PC-9 (cell line): Measurements from ENCODE around the gene TRIM31. TPM values are rescaled to one million over a fixed set of nuclear protein-coding genes. Genes with fewer than 3 reads are reported as not detected.

ENCODE experiments used
- Bru-seq: library from RNA; stranded (reverse); fragments of 400-500 nt; gene quantifications from one replicate; lab custom pipeline; 2021; lab: Mats Ljungman, UMichigan
- BruChase-seq, 2 experiments: library from RNA; stranded (reverse); fragments of 400-500 nt; gene quantifications; one replicate each; lab custom pipeline; 2021; lab: Mats Ljungman, UMichigan
- BruUV-seq: library from RNA; stranded (reverse); fragments of 400-500 nt; replicated peaks from 2 replicates; lab custom pipeline; 2021; lab: Mats Ljungman, UMichigan
- CTCF ChIA-PET: fragments of 300-600 bp; sonication (Branson Sonifier 250); formaldehyde crosslinking; loops from one replicate; lab custom pipeline; 2022; ENCODE audit warnings: antibody characterized with exemption; lab: Charles Lee
- POLR2A ChIA-PET: fragments of 300-600 bp; sonication (Branson Sonifier 250); formaldehyde crosslinking; loops from one replicate; lab custom pipeline; 2022; ENCODE audit warnings: antibody characterized with exemption; ENCODE audit not compliant: unreplicated experiment; lab: Charles Lee
- DNase-seq, 2 experiments: peaks; one replicate each; pipeline versions ENCODE4 v3.0.0 to v3.0.0-alpha.2; 2015 to 2022; ENCODE audit warnings: mixed read lengths in 1 of 2
- H2AFZ ChIP-seq: fragments of 200-600 bp; sonication (generic); 2 replicates; pipeline ENCODE4 v1.8.1; 2017; ENCODE audit warnings: antibody characterized with exemption
- H3F3A ChIP-seq: fragments of 200-600 bp; sonication (generic); 2 replicates; pipeline ENCODE4 v1.8.1; 2017; ENCODE audit warnings: antibody characterized with exemption, mild to moderate bottlenecking, low read depth; ENCODE audit not compliant: insufficient read depth
- H3K27ac ChIP-seq: fragments of 200-600 bp; sonication (generic); 2 replicates; pipeline ENCODE4 v1.6.1; 2016; ENCODE audit warnings: mixed run types
- H3K27me3 ChIP-seq: fragments of 200-600 bp; sonication (generic); 2 replicates; pipeline ENCODE4 v1.6.1; 2016; ENCODE audit warnings: low read depth, mixed run types; ENCODE audit not compliant: insufficient read depth
- H3K36me3 ChIP-seq: fragments of 200-600 bp; sonication (generic); 2 replicates; pipeline ENCODE4 v1.6.1; 2016; ENCODE audit warnings: low read depth, mixed run types
- H3K4me1 ChIP-seq: fragments of 200-600 bp; sonication (generic); replicated peaks from 2 replicates; pipeline ENCODE4 v1.6.1; 2016; ENCODE audit warnings: mixed run types; ENCODE audit not compliant: insufficient read depth
- H3K4me2 ChIP-seq: fragments of 200-600 bp; sonication (generic); 2 replicates; pipeline ENCODE4 v1.6.1; 2017; ENCODE audit warnings: mixed run types
- H3K4me3 ChIP-seq: fragments of 200-600 bp; sonication (generic); 2 replicates; pipeline ENCODE4 v1.6.1; 2016; ENCODE audit warnings: mixed run types
- H3K79me2 ChIP-seq: fragments of 200-600 bp; sonication (generic); 2 replicates; pipeline ENCODE4 v1.6.1; 2017; ENCODE audit warnings: low read depth, mixed run types
- H3K9me2 ChIP-seq: fragments of 200-600 bp; sonication (generic); 2 replicates; pipeline ENCODE4 v1.8.1; 2017; ENCODE audit warnings: mild to moderate bottlenecking; ENCODE audit not compliant: insufficient read depth
- H3K9me3 ChIP-seq: fragments of 200-600 bp; sonication (generic); 2 replicates; pipeline ENCODE4 v1.8.1; 2016; ENCODE audit warnings: low read depth; ENCODE audit not compliant: insufficient read depth
- H4K20me1 ChIP-seq: fragments of 200-600 bp; sonication (generic); 2 replicates; pipeline ENCODE4 v1.8.1; 2017; ENCODE audit not compliant: insufficient read depth
- CTCF ChIP-seq: fragments of 200-600 bp; sonication (generic); conservative IDR thresholded peaks from 2 replicates; pipeline ENCODE4 v1.6.1; 2017; ENCODE audit warnings: mixed run types, antibody characterized with exemption, mild to moderate bottlenecking, moderate library complexity
- EZH2 ChIP-seq: fragments of 200-600 bp; sonication (generic); IDR thresholded peaks from 2 replicates; pipeline ENCODE4 v1.8.0; 2017; ENCODE audit warnings: antibody characterized with exemption, low read depth
- intact Hi-C: fragments of 100-400 bp; cut with micrococcal nuclease; formaldehyde crosslinking; loops from one replicate; pipeline ENCODE4 v1.10.0; 2022; ENCODE audit not compliant: unreplicated experiment
- long read RNA-seq: library from polyadenylated mRNA; stranded (forward); transcript quantifications from one replicate; pipeline ENCODE4 v2.0.0, GENCODE V29; 2022
- total RNA-seq: library from RNA; stranded (reverse); gene quantifications from 2 replicates; pipeline ENCODE4 v1.2.3, GENCODE V29; 2021

Gene TRIM31
- total RNA-seq (not detected in 2 replicates), Bru-seq, nascent RNA (percentile 2 among the genes with signal in this experiment), BruChase-seq, experiment 1, labeled RNA remaining after a 2-hour chase (percentile 6 among the genes with signal in this experiment), BruChase-seq, experiment 2, labeled RNA remaining after a 6-hour chase (not detected)
- long read RNA-seq, result 0 reads

- Histone ChIP-seq H3K4me2 (peak within 1 kb of the TSS; percentile 71), H3K36me3 (no peaks in the 10 kb centered on the region; the same call in 1 of the 2 replicates), H4K20me1 (no peaks in the 10 kb centered on the region), H3K4me1 (peaks cover 71% of the 10 kb centered on the region), H3K79me2 (peaks cover 43% of the 10 kb centered on the region), H3K27ac (peak within 1 kb of the TSS; percentile 86), H3K9me2 (no peaks in the 10 kb centered on the region), H3K27me3 (no peaks in the 10 kb centered on the region), H3K4me3 (peak within 1 kb of the TSS; percentile 61), H3F3A (peaks cover 37% of the 10 kb centered on the region), H3K9me3 (no peaks in the 10 kb centered on the region), H2AFZ (peak within 1 kb of the TSS; percentile 58)
- POLR2A ChIA-PET, result no interaction called here
- intact Hi-C loops, result no loop called here
- no peak for TF ChIP-seq CTCF
- TF ChIP-seq EZH2, result no peak
- CTCF ChIA-PET, result interaction anchor here (0.6 kb wide), 2 partner anchors 8 to 293 kb away, joined by 3 to 7 read pairs; no protein-coding TSS in a partner anchor
- BruUV-seq, result no TSS peak
- DNase-seq, result peak in 1 of 2 experiments; percentile 95
Measured at GRCh38 chr6:30113003-30113759, at the start of gene TRIM31. TSS of gene TRIM31 (minus strand) at chr6:30113090. CDS start at chr6:30112805, 285 bp downstream.

- Histone ChIP-seq H3K4me1 (no peaks in the 10 kb centered on the region), H3K27ac (no peak overlapping the region), H3K4me3 (no peak overlapping the region), H4K20me1 (no peaks in the 10 kb centered on the region), H3K4me2 (peak overlapping the region; percentile 32; the same call in 1 of the 2 replicates), H2AFZ (no peak overlapping the region), H3K36me3 (no peaks in the 10 kb centered on the region), H3F3A (no peaks in the 10 kb centered on the region), H3K27me3 (no peaks in the 10 kb centered on the region; the same call in 1 of the 2 replicates), H3K79me2 (no peaks in the 10 kb centered on the region), H3K9me2 (no peaks in the 10 kb centered on the region), H3K9me3 (no peaks in the 10 kb centered on the region)
- ChIA-PET POLR2A (no interaction called here), CTCF (no interaction called here)
- intact Hi-C loops, result no loop called here
- BruUV-seq, result no TSS peak
- peak in 1 of 2 experiments; percentile 6 for DNase-seq
- TF ChIP-seq CTCF, result no peak
- no peak for TF ChIP-seq EZH2
Measured at GRCh38 chr6:30162265-30163089, 49.6 kb upstream of the TRIM31 start.

GRCh38 chr6:30160785-30161531, 48.1 kb upstream of the TRIM31 start, which contains the start of gene TRIM10:
TSS of gene TRIM10 (minus strand) at chr6:30161211. CDS start at chr6:30160858, 353 bp downstream.
- Histone ChIP-seq H3K27ac (no peak within 1 kb of the TSS), H3K27me3 (no peaks in the 10 kb centered on the region), H2AFZ (no peak within 1 kb of the TSS), H3F3A (no peaks in the 10 kb centered on the region), H3K4me1 (0 out of 2 replicates have a peak, but pooled peaks cover 5% of the 10 kb centered on the region), H3K79me2 (no peaks in the 10 kb centered on the region), H3K4me3 (no peak within 1 kb of the TSS), H3K9me2 (no peaks in the 10 kb centered on the region), H3K4me2 (no peak within 1 kb of the TSS), H3K36me3 (no peaks in the 10 kb centered on the region), H4K20me1 (no peaks in the 10 kb centered on the region), H3K9me3 (no peaks in the 10 kb centered on the region)
- no peak for DNase-seq
- POLR2A ChIA-PET, result no interaction called here
- no TSS peak for BruUV-seq
- CTCF ChIA-PET, result no interaction called here
- TF ChIP-seq EZH2 (no peak), CTCF (no peak)
- intact Hi-C loops, result no loop called here
